RWPE1 (cell line): ENCODE data around the gene ACR.

Source experiments
- CTCF ChIA-PET: fragments of 350-600 bp; sonication (Branson Sonifier 250); formaldehyde crosslinking; extraction: SDS; loops from one replicate; lab custom pipeline; 2021; lab: Yijun Ruan, JAX
- POLR2A ChIA-PET: fragments of 400-600 bp; formaldehyde crosslinking; extraction: SDS; loops from one replicate; lab custom pipeline; 2020; ENCODE audit warnings: antibody characterized with exemption; ENCODE audit not compliant: low non-redundant PET; lab: Yijun Ruan, JAX
- DNase-seq: peaks from one replicate; pipeline ENCODE4 v3.0.0; 2012; ENCODE audit warnings: low spot score
- H3K27ac ChIP-seq: fragments of 450-650 bp; 2 replicates; pipeline ENCODE4 v1.5.1; 2017
- CTCF ChIP-seq: fragments of 450-650 bp; conservative IDR thresholded peaks from 2 replicates; pipeline ENCODE4 v1.5.1; 2017; ENCODE audit warnings: low read depth, mild to moderate bottlenecking

The ACR gene

GRCh38 chr22:50695421-50696250 is 42.4 kb upstream of the ACR start:
- ChIA-PET POLR2A (no interaction called here), CTCF (interaction anchor here (0.6 kb wide), 1 partner anchor 1062 kb away, joined by 3 read pairs; no protein-coding TSS in a partner anchor)
- H3K27ac ChIP-seq = peak overlapping the region; percentile 46
- DNase-seq = no peak
- TF ChIP-seq CTCF = no peak

- DNase-seq = no peak
- ChIA-PET POLR2A (interaction anchor here (0.6 kb wide), 1 partner anchor 171 kb away, joined by 3 read pairs; no protein-coding TSS in a partner anchor), CTCF (interaction anchor here (0.6 kb wide), 1 partner anchor 1063 kb away, joined by 3 read pairs; no protein-coding TSS in a partner anchor)
- peak overlapping the region; percentile 46 for H3K27ac ChIP-seq
- no peak; the same call in 1 of the 2 replicates for TF ChIP-seq CTCF
These were observed 41.7 kb upstream of the ACR start for GRCh38 chr22:50696251-50696798.

GRCh38 chr22:50696799-50697561 is 41.0 kb upstream of the ACR start:
- TF ChIP-seq CTCF = peak; percentile 71
- DNase-seq = peak; percentile 16
- ChIA-PET CTCF (interaction anchor here (0.6 kb wide), 1 partner anchor 1064 kb away, joined by 3 read pairs; no protein-coding TSS in a partner anchor), POLR2A (interaction anchor here (0.6 kb wide), 1 partner anchor 171 kb away, joined by 3 read pairs; no protein-coding TSS in a partner anchor)
- no peak overlapping the region; the same call in 1 of the 2 replicates for H3K27ac ChIP-seq

GRCh38 chr22:50697667-50698506 is 40.1 kb upstream of the ACR start:
- CTCF ChIA-PET = no interaction called here
- DNase-seq = no peak
- POLR2A ChIA-PET = no interaction called here
- no peak overlapping the region for H3K27ac ChIP-seq
- TF ChIP-seq CTCF = no peak

GRCh38 chr22:50698546-50698945 is 39.5 kb upstream of the ACR start:
- ChIA-PET CTCF (no interaction called here), POLR2A (no interaction called here)
- H3K27ac ChIP-seq = no peak overlapping the region
- DNase-seq = no peak
- no peak for TF ChIP-seq CTCF
